Smooth muscle cell (in vitro differentiated cells): ENCODE measurements around the gene NOP9. TPM values are rescaled to one million over a fixed set of nuclear protein-coding genes. Genes with fewer than 3 reads are reported as not detected.

Source experiments
- DNase-seq: peaks from one replicate; lab custom pipeline; 2025; ENCODE audit not compliant: unreplicated experiment; lab: John Stamatoyannopoulos, UW
- H2AFZ ChIP-seq: fragments of 200-600 bp; sonication (generic); 2 replicates; pipeline ENCODE4 v1.6.0; 2016; ENCODE audit warnings: antibody characterized with exemption, low read depth, mild to moderate bottlenecking
- H3F3A ChIP-seq: fragments of 200-600 bp; sonication (generic); 2 replicates; pipeline ENCODE4 v1.6.0; 2017; ENCODE audit warnings: antibody characterized with exemption, low read depth
- H3K27ac ChIP-seq: fragments of 200-600 bp; sonication (generic); 2 replicates; pipeline ENCODE4 v1.5.1; 2016; ENCODE audit warnings: low read depth, mild to moderate bottlenecking
- H3K27me3 ChIP-seq: fragments of 200-600 bp; sonication (generic); 2 replicates; pipeline ENCODE4 v1.6.1; 2016; ENCODE audit warnings: low read depth, mild to moderate bottlenecking
- H3K36me3 ChIP-seq: fragments of 200-600 bp; sonication (generic); 2 replicates; pipeline ENCODE4 v1.5.1; 2016; ENCODE audit warnings: low read depth
- H3K4me1 ChIP-seq: fragments of 200-600 bp; sonication (generic); 2 replicates; pipeline ENCODE4 v1.5.1; 2016; ENCODE audit warnings: low read depth
- H3K4me2 ChIP-seq: fragments of 200-600 bp; sonication (generic); 2 replicates; pipeline ENCODE4 v1.6.0; 2016; ENCODE audit warnings: mild to moderate bottlenecking
- H3K4me3 ChIP-seq: fragments of 200-600 bp; sonication (generic); 2 replicates; pipeline ENCODE4 v1.5.1; 2016; ENCODE audit warnings: mild to moderate bottlenecking
- H3K79me2 ChIP-seq: fragments of 200-600 bp; sonication (generic); 2 replicates; pipeline ENCODE4 v1.6.0; 2016; ENCODE audit warnings: low read depth, mild to moderate bottlenecking
- H3K9ac ChIP-seq: fragments of 200-600 bp; sonication (generic); 2 replicates; pipeline ENCODE4 v1.6.0; 2016; ENCODE audit warnings: low read depth
- H3K9me3 ChIP-seq: fragments of 200-600 bp; sonication (generic); replicated peaks from 2 replicates; pipeline ENCODE4 v1.5.1; 2016; ENCODE audit warnings: low read depth
- H4K20me1 ChIP-seq: fragments of 200-600 bp; sonication (generic); 2 replicates; pipeline ENCODE4 v1.6.0; 2016; ENCODE audit warnings: low read depth
- WGBS: methylation state at CpG from one replicate; pipeline ENCODE4 v1.1.7; 2016; ENCODE audit warnings: low lambda C conversion rate; 5-methylcytosine and 5-hydroxymethylcytosine counted together
- polyA plus RNA-seq: library from polyadenylated mRNA; unstranded; fragments of >200 nt; fragmentation: Nextera tagmentation; extraction: Ambion mirVana; gene quantifications from 2 replicates; pipeline ENCODE4 v1.2.1, GENCODE V29; 2016
- total RNA-seq: library from RNA; depleted of rRNA; stranded (reverse); fragments of >200 nt; gene quantifications from 2 replicates; pipeline ENCODE4 v1.2.3, GENCODE V29; 2014
- TF ChIP-seq, protein P1 (sequence below): fragments of 200-600 bp; sonication (generic); IDR thresholded peaks from 2 replicates; pipeline ENCODE4 v1.5.1; 2017; ENCODE audit warnings: borderline replicate concordance, mild to moderate bottlenecking, antibody characterized with exemption; ENCODE audit not compliant: insufficient read depth, poor library complexity, severe bottlenecking

Gene NOP9
- total and polyA plus RNA-seq, 2 experiments from 2014 or later, result 3.3 to 9.3 TPM

- no peaks in the 10 kb centered on the region for H4K20me1 ChIP-seq
- H3K4me2 ChIP-seq, result no peak overlapping the region
- H3K36me3 ChIP-seq, result no peaks in the 10 kb centered on the region
- H3K4me3 ChIP-seq, result no peak overlapping the region
- H3K27ac ChIP-seq, result no peak overlapping the region
- 95% methylated on average over 18 of the region's 18 CpGs for WGBS
- TF ChIP-seq, protein P1, sequence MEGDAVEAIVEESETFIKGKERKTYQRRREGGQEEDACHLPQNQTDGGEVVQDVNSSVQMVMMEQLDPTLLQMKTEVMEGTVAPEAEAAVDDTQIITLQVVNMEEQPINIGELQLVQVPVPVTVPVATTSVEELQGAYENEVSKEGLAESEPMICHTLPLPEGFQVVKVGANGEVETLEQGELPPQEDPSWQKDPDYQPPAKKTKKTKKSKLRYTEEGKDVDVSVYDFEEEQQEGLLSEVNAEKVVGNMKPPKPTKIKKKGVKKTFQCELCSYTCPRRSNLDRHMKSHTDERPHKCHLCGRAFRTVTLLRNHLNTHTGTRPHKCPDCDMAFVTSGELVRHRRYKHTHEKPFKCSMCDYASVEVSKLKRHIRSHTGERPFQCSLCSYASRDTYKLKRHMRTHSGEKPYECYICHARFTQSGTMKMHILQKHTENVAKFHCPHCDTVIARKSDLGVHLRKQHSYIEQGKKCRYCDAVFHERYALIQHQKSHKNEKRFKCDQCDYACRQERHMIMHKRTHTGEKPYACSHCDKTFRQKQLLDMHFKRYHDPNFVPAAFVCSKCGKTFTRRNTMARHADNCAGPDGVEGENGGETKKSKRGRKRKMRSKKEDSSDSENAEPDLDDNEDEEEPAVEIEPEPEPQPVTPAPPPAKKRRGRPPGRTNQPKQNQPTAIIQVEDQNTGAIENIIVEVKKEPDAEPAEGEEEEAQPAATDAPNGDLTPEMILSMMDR, result no peak
- H2AFZ ChIP-seq, result no peak overlapping the region
- H3K4me1 ChIP-seq, result no peaks in the 10 kb centered on the region
- H3K9ac ChIP-seq, result no peak overlapping the region
- DNase-seq, result no peak
- no peaks in the 10 kb centered on the region for H3K79me2 ChIP-seq
- H3K27me3 ChIP-seq, result no peaks in the 10 kb centered on the region
- no peaks in the 10 kb centered on the region for H3F3A ChIP-seq
- no peaks in the 10 kb centered on the region for H3K9me3 ChIP-seq
Observed at GRCh38 chr14:24258548-24259265, 40.9 kb upstream of the NOP9 start.

DNA sequence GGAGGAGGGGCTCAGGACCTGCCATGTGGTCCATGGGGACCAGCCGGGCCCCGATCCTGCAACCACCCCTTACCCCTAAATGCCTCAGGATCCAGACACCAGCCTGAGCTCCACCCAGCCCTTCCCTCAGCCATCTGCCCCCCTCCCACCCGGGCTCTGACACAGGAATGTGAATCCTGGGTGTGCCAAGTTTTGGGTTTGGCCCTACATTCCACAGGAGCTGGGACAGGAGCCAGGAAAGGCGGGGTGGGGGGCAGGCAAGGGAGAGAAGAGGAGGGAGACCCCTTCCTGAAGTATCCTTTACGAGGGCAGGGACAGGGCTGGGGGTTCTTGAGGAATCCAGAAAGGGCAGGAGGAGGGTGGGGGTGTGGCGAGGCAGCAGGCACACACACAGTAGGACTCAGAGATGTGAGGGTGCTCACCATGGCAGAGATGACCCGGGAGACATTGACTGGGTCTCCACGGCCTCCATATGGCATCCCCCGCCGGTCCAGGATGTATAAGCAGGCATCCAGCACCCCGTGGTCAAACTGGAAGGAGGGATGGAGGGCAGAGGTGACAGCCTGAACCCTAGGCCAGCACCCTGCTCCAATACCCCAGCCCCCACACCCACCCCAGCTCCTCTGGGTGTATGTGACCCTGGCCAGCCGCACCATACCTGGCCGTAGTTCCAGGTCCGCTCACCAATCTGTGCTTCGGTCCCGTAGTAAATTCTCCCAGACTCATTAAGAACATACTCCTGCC, 40.2 kb upstream of the NOP9 start:
- Histone ChIP-seq H3K27me3 (no peaks in the 10 kb centered on the region), H4K20me1 (no peaks in the 10 kb centered on the region), H3K4me1 (no peaks in the 10 kb centered on the region), H3K9me3 (no peaks in the 10 kb centered on the region), H3K27ac (no peak overlapping the region), H3K36me3 (no peaks in the 10 kb centered on the region), H3K79me2 (no peaks in the 10 kb centered on the region), H3K9ac (no peak overlapping the region), H3K4me3 (no peak overlapping the region), H3F3A (no peaks in the 10 kb centered on the region), H3K4me2 (no peak overlapping the region), H2AFZ (no peak overlapping the region)
- TF ChIP-seq, protein P1, result no peak
- DNase-seq, result no peak
- WGBS, result 85% methylated on average over 16 of the region's 16 CpGs

DNA sequence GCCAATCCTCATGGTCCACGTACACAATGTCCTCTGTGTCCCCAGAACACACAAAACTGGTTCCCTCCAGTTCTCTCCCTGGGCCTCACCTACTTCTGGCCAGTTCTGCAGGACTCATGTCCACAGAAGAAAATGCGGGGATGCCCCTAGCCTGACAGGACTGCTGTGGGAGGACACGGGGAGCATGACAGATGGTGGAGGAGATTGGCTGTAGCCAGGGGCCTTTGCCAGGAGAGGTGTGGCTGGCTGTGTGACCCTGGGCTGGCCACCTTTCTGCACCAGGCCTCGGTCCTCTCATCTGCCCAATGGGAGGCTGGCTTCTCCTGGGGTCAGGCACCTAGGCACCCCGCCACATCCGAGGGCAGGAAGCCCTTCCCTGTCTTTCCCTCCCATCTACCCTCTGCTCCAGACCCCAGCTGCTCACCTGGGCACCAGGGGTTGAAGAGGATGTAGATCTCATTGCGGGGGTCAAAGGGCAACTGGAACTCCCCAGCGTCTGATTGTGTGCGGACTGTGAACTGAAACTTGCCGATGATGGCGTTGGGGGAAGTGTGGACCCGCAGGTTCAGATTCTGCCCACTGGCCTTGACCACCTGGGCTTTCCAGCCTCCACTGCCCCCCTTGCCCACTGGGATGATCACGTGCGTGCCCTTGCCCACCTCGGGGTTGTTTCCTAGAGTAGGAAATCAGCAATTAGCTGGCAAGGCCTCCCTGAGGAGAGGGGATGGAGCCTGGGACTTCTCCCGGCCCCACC, 39.4 kb upstream of the NOP9 start:
- 90% methylated on average over 16 of the region's 16 CpGs for WGBS
- no peak overlapping the region for H3K27ac ChIP-seq
- no peak overlapping the region for H3K9ac ChIP-seq
- no peak overlapping the region for H3K4me3 ChIP-seq
- TF ChIP-seq, protein P1, result no peak
- no peaks in the 10 kb centered on the region for H3K79me2 ChIP-seq
- no peaks in the 10 kb centered on the region for H3K9me3 ChIP-seq
- no peaks in the 10 kb centered on the region for H3K4me1 ChIP-seq
- DNase-seq, result no peak
- no peak overlapping the region for H2AFZ ChIP-seq
- H3K4me2 ChIP-seq, result no peak overlapping the region
- no peaks in the 10 kb centered on the region for H3K27me3 ChIP-seq
- H4K20me1 ChIP-seq, result no peaks in the 10 kb centered on the region
- no peaks in the 10 kb centered on the region for H3F3A ChIP-seq
- H3K36me3 ChIP-seq, result no peaks in the 10 kb centered on the region
